Neural progenitor cell (in vitro differentiated cells): ENCODE results near the gene NUCB1.

Source experiments
- EZH2 ChIP-seq: fragments of 200-600 bp; sonication (generic); IDR thresholded peaks from 2 replicates; pipeline ENCODE4 v1.6.1; 2017; ENCODE audit warnings: antibody characterized with exemption, mild to moderate bottlenecking, moderate library complexity
- EZH2phosphoT487 ChIP-seq: fragments of 200-600 bp; sonication (generic); IDR thresholded peaks from 2 replicates; pipeline ENCODE4 v1.6.1; 2017; ENCODE audit warnings: antibody characterized with exemption
- TF ChIP-seq, protein P1 (sequence below): fragments of 200-600 bp; sonication (generic); IDR thresholded peaks from 2 replicates; pipeline ENCODE4 v1.5.1; 2017; ENCODE audit warnings: antibody characterized with exemption, mild to moderate bottlenecking

- TF ChIP-seq, protein P1, sequence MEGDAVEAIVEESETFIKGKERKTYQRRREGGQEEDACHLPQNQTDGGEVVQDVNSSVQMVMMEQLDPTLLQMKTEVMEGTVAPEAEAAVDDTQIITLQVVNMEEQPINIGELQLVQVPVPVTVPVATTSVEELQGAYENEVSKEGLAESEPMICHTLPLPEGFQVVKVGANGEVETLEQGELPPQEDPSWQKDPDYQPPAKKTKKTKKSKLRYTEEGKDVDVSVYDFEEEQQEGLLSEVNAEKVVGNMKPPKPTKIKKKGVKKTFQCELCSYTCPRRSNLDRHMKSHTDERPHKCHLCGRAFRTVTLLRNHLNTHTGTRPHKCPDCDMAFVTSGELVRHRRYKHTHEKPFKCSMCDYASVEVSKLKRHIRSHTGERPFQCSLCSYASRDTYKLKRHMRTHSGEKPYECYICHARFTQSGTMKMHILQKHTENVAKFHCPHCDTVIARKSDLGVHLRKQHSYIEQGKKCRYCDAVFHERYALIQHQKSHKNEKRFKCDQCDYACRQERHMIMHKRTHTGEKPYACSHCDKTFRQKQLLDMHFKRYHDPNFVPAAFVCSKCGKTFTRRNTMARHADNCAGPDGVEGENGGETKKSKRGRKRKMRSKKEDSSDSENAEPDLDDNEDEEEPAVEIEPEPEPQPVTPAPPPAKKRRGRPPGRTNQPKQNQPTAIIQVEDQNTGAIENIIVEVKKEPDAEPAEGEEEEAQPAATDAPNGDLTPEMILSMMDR: no peak
- TF ChIP-seq EZH2phosphoT487 (no peak), EZH2 (no peak)
Measured at GRCh38 chr19:48895226-48895625, 4.9 kb upstream of the NUCB1 start.
